NCI-H2081 (cell line): ENCODE results near the gene TOP3B.

ENCODE experiments used
- DNase-seq, 2 experiments: peaks; one replicate each; lab custom pipeline; 2025; lab: John Stamatoyannopoulos, UW

Gene TOP3B

GRCh38 chr22:22013559-22014284, 31.1 kb upstream of the TOP3B start:
- DNase-seq: no peak

- DNase-seq: no peak
Observed at GRCh38 chr22:22011964-22012363, 29.4 kb upstream of the TOP3B start.

- DNase-seq: no peak
Observed at GRCh38 chr22:22010358-22010757, 27.8 kb upstream of the TOP3B start.

- DNase-seq: no peak
Observed at GRCh38 chr22:22009661-22010060, 27.1 kb upstream of the TOP3B start.

GRCh38 chr22:22006596-22006990, 24.0 kb upstream of the TOP3B start:
- DNase-seq: no peak

- no peak for DNase-seq
Observed at GRCh38 chr22:22005945-22006595, 23.5 kb upstream of the TOP3B start.

GRCh38 chr22:22003233-22003632, 20.6 kb upstream of the TOP3B start:
- no peak for DNase-seq

GRCh38 chr22:22002526-22003055, 20.0 kb upstream of the TOP3B start:
- DNase-seq: no peak

GRCh38 chr22:22001664-22002525, 19.3 kb upstream of the TOP3B start:
- no peak for DNase-seq

- no peak for DNase-seq
Observed at GRCh38 chr22:21998595-21999247, 16.1 kb upstream of the TOP3B start.

- no peak for DNase-seq
Observed at GRCh38 chr22:21996175-21996720, 13.7 kb upstream of the TOP3B start.

GRCh38 chr22:21995660-21996059, 13.1 kb upstream of the TOP3B start:
- no peak for DNase-seq

- DNase-seq: no peak
Observed at GRCh38 chr22:21994881-21995444, 12.4 kb upstream of the TOP3B start.

- DNase-seq: no peak
Observed at GRCh38 chr22:21992593-21993237, 10.1 kb upstream of the TOP3B start.

- no peak for DNase-seq
Observed at GRCh38 chr22:21991774-21992173, 9.2 kb upstream of the TOP3B start.

GRCh38 chr22:21991304-21991596, 8.7 kb upstream of the TOP3B start:
- DNase-seq: no peak

- DNase-seq: no peak
Observed at GRCh38 chr22:21990445-21991303, 8.1 kb upstream of the TOP3B start.

GRCh38 chr22:21989049-21989448, 6.5 kb upstream of the TOP3B start:
- no peak for DNase-seq

- no peak for DNase-seq
Observed at GRCh38 chr22:21985214-21985613, 2.6 kb upstream of the TOP3B start.

GRCh38 chr22:21984793-21985192, 2.2 kb upstream of the TOP3B start:
- DNase-seq: no peak
